HG03103 (cell line): Measurements from ENCODE around the gene ARHGEF17.

Experiments
- ATAC-seq: cut with Tn5 transposase; IDR thresholded peaks from one replicate; pipeline ENCODE4 v1.9.1; 2021; ENCODE audit warnings: low read depth; ENCODE audit not compliant: unreplicated experiment

Gene ARHGEF17

GRCh38 chr11:73325036-73325981 is 17.2 kb downstream of the ARHGEF17 start:
- peak; percentile 67 for ATAC-seq

GRCh38 chr11:73326929-73327811 is 19.1 kb downstream of the ARHGEF17 start:
- ATAC-seq = no peak

- ATAC-seq = no peak
Measured at GRCh38 chr11:73327812-73328364, 19.8 kb downstream of the ARHGEF17 start.

- no peak for ATAC-seq
Measured at GRCh38 chr11:73330569-73331093, 22.6 kb downstream of the ARHGEF17 start.

- ATAC-seq = no peak
Measured at GRCh38 chr11:73331138-73331916, 23.3 kb downstream of the ARHGEF17 start.

- no peak for ATAC-seq
Measured at GRCh38 chr11:73333173-73333572, 25.1 kb downstream of the ARHGEF17 start.

- ATAC-seq = no peak
Measured at GRCh38 chr11:73333640-73334383, 25.7 kb downstream of the ARHGEF17 start.

- ATAC-seq = no peak
Measured at GRCh38 chr11:73334384-73335203, 26.5 kb downstream of the ARHGEF17 start.

- ATAC-seq = no peak
Measured at GRCh38 chr11:73335204-73335923, 27.3 kb downstream of the ARHGEF17 start.

- no peak for ATAC-seq
Measured at GRCh38 chr11:73337846-73338245, 29.8 kb downstream of the ARHGEF17 start.

- ATAC-seq = no peak
Measured at GRCh38 chr11:73338279-73338678, 30.2 kb downstream of the ARHGEF17 start.

GRCh38 chr11:73340164-73340563 is 32.1 kb downstream of the ARHGEF17 start:
- no peak for ATAC-seq

GRCh38 chr11:73342633-73343032 is 34.6 kb downstream of the ARHGEF17 start:
- ATAC-seq = no peak

- no peak for ATAC-seq
Measured at GRCh38 chr11:73343076-73343873, 35.2 kb downstream of the ARHGEF17 start.

GRCh38 chr11:73344191-73344607 is 36.1 kb downstream of the ARHGEF17 start:
- ATAC-seq = no peak

GRCh38 chr11:73345481-73346160 is 37.5 kb downstream of the ARHGEF17 start:
- no peak for ATAC-seq
